CD1c-positive myeloid dendritic cell (primary cell): ENCODE data around the gene FKBP14.
A peak's percentile ranks its signal among the peaks of the same experiment; 100 is the strongest.

Experiments
- DNase-seq: peaks from one replicate; pipeline ENCODE4 v3.0.0-alpha.2; 2016; ENCODE audit errors: extremely low spot score

Gene FKBP14, protein sequence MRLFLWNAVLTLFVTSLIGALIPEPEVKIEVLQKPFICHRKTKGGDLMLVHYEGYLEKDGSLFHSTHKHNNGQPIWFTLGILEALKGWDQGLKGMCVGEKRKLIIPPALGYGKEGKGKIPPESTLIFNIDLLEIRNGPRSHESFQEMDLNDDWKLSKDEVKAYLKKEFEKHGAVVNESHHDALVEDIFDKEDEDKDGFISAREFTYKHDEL

DNA sequence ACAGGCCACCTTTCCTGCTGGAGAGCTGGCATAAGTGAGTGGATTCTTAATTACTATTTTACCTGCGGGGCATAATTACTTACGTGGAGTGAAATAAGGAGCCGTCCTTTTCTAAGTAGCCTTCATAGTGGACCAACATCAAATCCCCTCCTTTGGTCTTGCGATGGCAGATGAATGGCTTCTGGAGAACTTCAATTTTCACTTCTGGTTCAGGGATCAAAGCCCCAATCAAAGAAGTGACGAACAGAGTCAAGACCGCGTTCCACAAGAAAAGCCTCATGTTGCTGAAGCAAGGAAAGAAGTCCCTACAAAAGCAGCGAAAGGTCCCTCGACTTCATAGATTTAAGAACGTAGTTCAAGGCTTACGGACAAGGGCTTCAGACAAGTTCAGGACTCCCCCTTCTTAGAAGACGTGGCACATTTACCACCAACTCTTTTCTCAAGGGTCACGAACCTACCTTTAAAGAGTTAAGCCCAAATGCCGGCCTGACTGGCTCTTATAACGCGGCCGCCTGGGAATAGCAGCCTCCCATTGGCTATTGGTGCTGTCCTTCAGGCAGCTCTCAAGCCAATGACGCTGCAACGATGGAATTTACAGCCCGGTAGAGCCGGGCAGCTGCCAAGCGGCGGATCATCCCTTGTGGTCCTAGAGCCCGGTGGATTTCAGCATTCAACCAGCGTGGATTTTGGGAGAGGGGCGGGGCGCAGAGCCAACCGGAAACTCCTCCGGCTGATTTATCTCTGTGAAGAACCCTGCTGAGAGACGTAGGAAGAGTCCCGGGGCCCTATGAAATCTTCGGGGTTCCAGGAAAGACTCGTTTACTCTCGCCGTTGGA lies at the start of gene FKBP14:
FKBP14 (minus strand) TSS at position 474 of the 836 bp plus-strand sequence; CDS start at position 280, 194 bp downstream.
- peak; percentile 98 for DNase-seq

DNA sequence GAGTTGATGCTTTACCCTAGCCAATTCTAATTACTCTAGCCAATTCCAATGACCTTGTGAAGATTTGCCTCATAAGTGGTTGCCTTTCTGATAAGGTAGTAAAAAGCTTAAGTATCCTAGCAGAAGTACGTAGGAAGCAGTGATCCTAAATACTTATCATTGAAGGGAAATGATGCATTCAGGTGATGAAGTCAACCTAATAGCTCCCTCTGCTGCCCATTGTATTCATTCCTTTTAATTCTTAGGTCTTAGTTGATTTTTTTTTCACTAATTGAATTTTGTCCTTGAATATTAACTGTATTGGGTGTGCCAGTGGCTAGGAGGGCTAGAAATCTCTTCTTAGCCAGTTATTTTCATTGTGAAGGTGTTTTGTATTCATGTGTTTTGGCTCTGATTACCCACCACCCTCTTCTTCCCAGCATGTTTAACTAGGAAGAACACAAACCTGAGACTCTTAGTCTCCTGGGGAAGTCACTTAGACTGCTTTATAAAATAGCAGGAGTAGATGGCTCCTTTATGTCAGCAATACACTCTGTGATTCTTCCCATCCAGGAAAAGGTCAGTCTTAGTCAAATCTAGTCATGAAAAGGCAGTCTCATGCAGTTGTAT lies 48.0 kb upstream of the FKBP14 start:
- peak; percentile 29 for DNase-seq

DNA sequence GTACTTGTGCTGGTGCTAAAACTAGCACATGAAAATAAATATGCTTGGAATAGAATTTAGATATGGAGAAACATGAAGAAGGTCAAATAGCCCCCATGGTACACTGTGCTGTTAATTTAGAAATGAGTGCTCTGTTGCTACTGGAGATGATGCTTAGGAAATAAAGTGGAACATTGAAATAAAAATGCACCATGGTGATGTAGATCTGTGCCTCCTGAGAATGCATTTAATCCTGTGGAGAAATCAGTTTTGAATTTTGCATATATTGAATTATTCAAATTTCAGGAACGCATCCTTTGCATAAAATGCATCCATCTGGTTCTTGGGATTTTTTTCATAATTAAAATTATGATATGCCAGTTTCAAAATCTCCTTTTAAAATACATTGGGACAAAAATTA lies 46.2 kb upstream of the FKBP14 start:
- DNase-seq, result no peak

GRCh38 chr7:30070052-30070451 lies 43.5 kb upstream of the FKBP14 start:
- no peak for DNase-seq

DNA sequence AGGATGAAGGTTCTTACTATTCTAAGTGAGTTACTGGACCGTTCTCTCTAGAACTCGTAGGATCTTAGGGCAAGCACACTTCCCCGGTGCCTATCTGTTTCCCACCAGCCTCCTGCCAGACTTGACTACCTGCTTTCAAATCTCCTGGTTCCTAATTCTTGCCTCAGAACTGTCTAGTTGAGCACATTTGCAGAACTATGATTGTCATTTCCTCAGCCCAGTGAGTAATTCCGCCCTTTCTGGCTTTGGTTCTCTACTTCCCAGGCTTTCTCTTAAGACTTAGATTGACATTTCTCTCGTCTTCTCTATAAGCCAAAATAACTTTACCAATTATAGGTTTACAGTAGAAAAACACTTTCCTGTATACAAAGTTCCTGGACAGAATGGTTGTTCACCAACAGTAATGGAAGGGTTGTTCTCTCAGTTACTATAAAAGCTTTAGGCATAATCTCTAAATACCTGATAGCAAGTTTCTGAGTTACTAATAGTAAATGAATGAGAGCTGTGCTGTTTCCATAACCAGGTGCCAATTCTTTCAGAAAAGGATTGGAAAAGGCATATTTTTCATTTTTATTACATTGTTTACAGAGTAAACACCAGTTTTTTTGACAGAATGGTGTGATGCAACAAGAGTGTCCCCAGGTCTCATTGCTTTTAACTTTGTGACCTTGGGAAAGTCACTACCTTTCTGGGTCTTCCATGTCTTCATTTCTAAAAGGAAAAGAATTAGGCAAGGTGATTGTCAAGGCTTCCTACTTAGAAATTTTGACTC lies 42.8 kb upstream of the FKBP14 start:
- DNase-seq, result peak; percentile 20

- DNase-seq, result no peak
Measured at GRCh38 chr7:30068117-30068516, 41.6 kb upstream of the FKBP14 start.

- DNase-seq, result no peak
Measured at GRCh38 chr7:30066687-30067086, 40.2 kb upstream of the FKBP14 start.

- DNase-seq, result no peak
Measured at GRCh38 chr7:30065746-30066145, 39.2 kb upstream of the FKBP14 start.

- peak; percentile 39 for DNase-seq
Measured at GRCh38 chr7:30062587-30062986, 36.1 kb upstream of the FKBP14 start.

DNA sequence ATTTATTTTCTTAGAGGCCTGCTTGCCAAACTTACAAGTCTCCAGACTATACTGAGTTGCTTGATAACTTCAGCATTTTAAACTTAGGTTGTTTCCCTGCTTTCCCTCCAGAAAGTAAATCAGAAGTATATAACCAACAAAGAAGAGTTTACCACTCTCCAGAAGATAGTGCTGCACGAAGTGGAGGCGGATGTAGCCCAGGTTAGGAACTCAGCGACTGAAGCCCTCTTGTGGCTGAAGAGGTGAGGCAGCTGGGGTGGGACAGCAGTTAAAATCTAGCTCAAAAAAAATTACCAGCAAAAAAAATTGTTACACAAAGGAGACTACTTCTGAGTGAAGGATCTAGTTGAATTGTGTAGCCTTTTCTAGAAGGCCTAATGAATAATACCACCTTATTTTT lies 35.3 kb upstream of the FKBP14 start:
- DNase-seq, result peak; percentile 11

GRCh38 chr7:30057741-30058140 lies 31.2 kb upstream of the FKBP14 start:
- DNase-seq, result no peak

- no peak for DNase-seq
Measured at GRCh38 chr7:30053068-30053467, 26.6 kb upstream of the FKBP14 start.

- DNase-seq, result no peak
Measured at GRCh38 chr7:30049173-30049572, 22.7 kb upstream of the FKBP14 start.

- DNase-seq, result no peak
Measured at GRCh38 chr7:30048582-30048981, 22.1 kb upstream of the FKBP14 start.

DNA sequence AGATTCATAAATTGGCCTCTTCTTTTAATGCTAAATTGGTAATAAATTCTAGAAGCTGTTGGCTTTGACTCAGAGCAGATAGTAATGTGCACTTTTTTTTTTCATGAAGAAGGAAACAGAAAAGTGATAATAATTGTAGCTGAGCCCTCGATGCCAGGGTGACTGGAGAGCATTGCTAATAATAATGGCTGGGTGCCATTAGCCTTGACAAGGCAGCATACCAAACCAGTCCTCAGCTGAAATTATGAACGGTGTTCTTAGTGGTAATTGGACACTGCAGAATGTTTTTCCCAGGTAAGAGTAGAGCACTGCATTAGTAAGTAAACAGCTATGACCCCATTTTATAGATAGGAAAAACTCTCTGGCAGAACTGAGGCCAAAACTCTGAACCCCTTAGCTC lies 20.6 kb upstream of the FKBP14 start:
- no peak for DNase-seq

DNA sequence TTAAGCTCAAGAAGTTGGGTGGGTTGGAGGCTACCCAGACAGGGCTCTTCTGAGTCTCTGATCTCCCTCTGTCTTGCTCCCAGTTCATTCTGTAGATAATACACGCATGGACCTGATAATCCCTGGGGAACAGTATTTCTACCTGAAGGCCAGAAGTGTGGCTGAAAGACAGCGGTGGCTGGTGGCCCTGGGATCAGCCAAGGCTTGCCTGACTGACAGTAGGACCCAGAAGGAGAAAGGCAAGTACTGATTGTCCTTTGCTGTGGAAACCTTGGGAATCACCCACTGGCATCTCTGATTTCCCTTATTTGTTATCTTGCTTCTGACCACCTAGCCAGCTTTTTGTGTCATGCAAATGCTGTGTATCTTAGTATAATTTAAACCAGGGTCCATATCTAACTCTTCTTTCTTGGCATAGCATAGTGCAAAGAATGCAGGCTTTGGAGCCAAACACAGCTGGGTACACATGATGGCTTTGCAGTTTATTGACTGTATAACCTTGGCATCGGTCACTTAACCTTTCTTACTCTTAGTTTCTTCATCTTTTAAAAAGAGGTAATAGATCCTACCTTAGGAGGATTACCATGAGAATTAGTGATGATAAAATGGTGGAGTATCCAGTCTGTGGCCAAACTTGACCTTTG lies 19.7 kb upstream of the FKBP14 start:
- DNase-seq, result no peak

DNA sequence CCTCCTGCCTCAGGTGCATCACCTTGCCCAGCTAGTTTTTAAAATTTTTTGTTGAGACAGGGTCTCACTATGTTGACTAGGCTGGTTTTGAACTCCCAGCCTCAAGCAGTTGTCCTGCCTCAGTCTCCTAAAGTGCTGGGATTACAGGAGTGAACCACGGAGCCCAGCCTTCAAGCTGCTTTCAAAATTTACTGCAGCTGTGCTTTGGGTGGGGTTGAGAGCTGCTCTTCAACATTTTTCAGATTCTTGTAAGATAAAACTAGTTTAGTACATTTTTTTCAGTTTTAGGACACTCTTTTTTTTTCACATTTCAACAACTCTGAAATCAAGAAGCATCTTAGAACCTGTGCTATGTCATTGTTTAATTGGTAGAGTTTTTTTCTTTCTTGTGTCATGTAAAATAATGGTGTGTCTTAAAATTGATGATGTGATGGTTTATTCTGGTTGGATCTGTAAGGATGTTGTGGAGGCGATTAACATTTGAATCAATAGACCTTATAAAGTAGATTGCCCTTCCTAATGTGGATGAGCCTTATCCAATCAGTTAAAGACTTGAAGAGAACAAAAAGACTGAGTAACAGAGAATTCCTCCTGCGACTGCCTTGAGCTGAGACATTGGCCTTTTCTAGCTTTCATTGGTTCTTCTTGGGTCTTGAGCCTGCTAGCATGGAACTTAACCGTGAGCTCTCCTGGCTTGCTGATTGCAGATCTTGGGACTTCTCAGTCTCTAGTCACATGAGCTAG lies 15.2 kb upstream of the FKBP14 start:
- no peak for DNase-seq

- no peak for DNase-seq
Measured at GRCh38 chr7:30040938-30041337, 14.4 kb upstream of the FKBP14 start.

- DNase-seq, result no peak
Measured at GRCh38 chr7:30038196-30038980, 11.9 kb upstream of the FKBP14 start.

GRCh38 chr7:30036220-30036619 lies 9.7 kb upstream of the FKBP14 start:
- no peak for DNase-seq
